PC-3 (cell line): Measurements from ENCODE around the gene LTB4R2. TPM values are rescaled to one million over a fixed set of nuclear protein-coding genes. Genes with fewer than 3 reads are reported as not detected.

Experiments
- ATAC-seq: fragments of 200-7000 bp; cut with Tn5 transposase; 2 replicates; pipeline ENCODE4 v1.9.1; 2020; ENCODE audit warnings: mild to moderate bottlenecking, moderate library complexity
- BruUV-seq: library from RNA; stranded (reverse); fragments of 400-500 nt; replicated peaks from 2 replicates; lab custom pipeline; 2021; lab: Mats Ljungman, UMichigan
- CTCF ChIA-PET: fragments of 300-600 bp; sonication (Branson Sonifier 250); formaldehyde crosslinking; loops from one replicate; lab custom pipeline; 2022; ENCODE audit warnings: antibody characterized with exemption; lab: Charles Lee
- POLR2A ChIA-PET: fragments of 300-600 bp; sonication (Branson Sonifier 250); formaldehyde crosslinking; loops from one replicate; lab custom pipeline; 2022; ENCODE audit warnings: antibody characterized with exemption; ENCODE audit not compliant: unreplicated experiment; lab: Charles Lee
- DNase-seq: peaks from one replicate; pipeline ENCODE4 v3.0.0-alpha.2; 2015
- H2AFZ ChIP-seq: fragments of 300-600 bp; sonication (generic); 2 replicates; pipeline ENCODE4 v1.6.0; 2016; ENCODE audit warnings: antibody characterized with exemption, low read length
- H3F3A ChIP-seq: fragments of 300-600 bp; sonication (generic); one replicate; pipeline ENCODE4 v1.6.0; 2017; ENCODE audit warnings: antibody characterized with exemption, low read length, control low read depth, mild to moderate bottlenecking; ENCODE audit not compliant: unreplicated experiment
- H3K27ac ChIP-seq: fragments of 300-600 bp; sonication (generic); 2 replicates; pipeline ENCODE4 v1.5.1; 2016; ENCODE audit warnings: mild to moderate bottlenecking, low read length
- H3K27me3 ChIP-seq: fragments of 300-600 bp; sonication (generic); 2 replicates; pipeline ENCODE4 v1.6.1; 2016; ENCODE audit warnings: low read length, mixed read lengths
- H3K36me3 ChIP-seq: fragments of 300-600 bp; sonication (generic); 2 replicates; pipeline ENCODE4 v1.6.1; 2016; ENCODE audit warnings: low read depth, mixed run types, low read length, mixed read lengths
- H3K4me1 ChIP-seq: fragments of 300-600 bp; sonication (generic); 2 replicates; pipeline ENCODE4 v1.5.1; 2016; ENCODE audit warnings: low read length; ENCODE audit not compliant: insufficient read depth
- H3K4me2 ChIP-seq: fragments of 300-600 bp; sonication (generic); 2 replicates; pipeline ENCODE4 v1.6.0; 2016; ENCODE audit warnings: low read length
- H3K4me3 ChIP-seq: fragments of 300-600 bp; sonication (generic); 2 replicates; pipeline ENCODE4 v1.5.1; 2016; ENCODE audit warnings: mild to moderate bottlenecking, low read length, mixed read lengths
- H3K79me2 ChIP-seq: fragments of 300-600 bp; sonication (generic); 2 replicates; pipeline ENCODE4 v1.6.1; 2017; ENCODE audit warnings: low read length, mixed read lengths
- H3K9ac ChIP-seq: fragments of 300-600 bp; sonication (generic); 2 replicates; pipeline ENCODE4 v1.6.0; 2016; ENCODE audit warnings: mild to moderate bottlenecking, low read length
- H3K9me2 ChIP-seq: fragments of 300-600 bp; sonication (generic); replicated peaks from 2 replicates; pipeline ENCODE4 v1.6.1; 2016; ENCODE audit warnings: mixed run types, low read length, mixed read lengths
- H3K9me3 ChIP-seq: fragments of 300-600 bp; sonication (generic); 2 replicates; pipeline ENCODE4 v1.6.1; 2016; ENCODE audit warnings: low read length, mixed read lengths
- H4K20me1 ChIP-seq: fragments of 300-600 bp; sonication (generic); 2 replicates; pipeline ENCODE4 v1.6.1; 2016; ENCODE audit warnings: low read length, mixed read lengths
- EZH2 ChIP-seq: fragments of 300-600 bp; sonication (generic); IDR thresholded peaks from one replicate; pipeline ENCODE4 v1.6.1; 2017; ENCODE audit warnings: antibody characterized with exemption, mild to moderate bottlenecking, low read length; ENCODE audit not compliant: unreplicated experiment
- EZH2phosphoT487 ChIP-seq: fragments of 300-600 bp; sonication (generic); IDR thresholded peaks from 2 replicates; pipeline ENCODE4 v1.6.1; 2018; ENCODE audit warnings: mild to moderate bottlenecking, antibody characterized with exemption, low read length, borderline replicate concordance
- intact Hi-C: fragments of 100-400 bp; cut with micrococcal nuclease; formaldehyde crosslinking; loops from 2 replicates; pipeline ENCODE4 v1.9.0; 2023
- total RNA-seq: library from RNA; depleted of rRNA; stranded (reverse); fragments of >200 nt; gene quantifications from 2 replicates; pipeline ENCODE4 v1.2.3, GENCODE V29; 2014
- TF ChIP-seq, protein P1 (sequence below): fragments of 300-600 bp; sonication (generic); conservative IDR thresholded peaks from 2 replicates; pipeline ENCODE4 v1.5.1; 2017; ENCODE audit warnings: antibody characterized with exemption, low read depth, mild to moderate bottlenecking, low read length

The LTB4R2 gene
- total RNA-seq, 1 experiment from 2014 or later: 9.3 TPM

- TF ChIP-seq EZH2phosphoT487 (no peak), EZH2 (no peak)
- TF ChIP-seq, protein P1, sequence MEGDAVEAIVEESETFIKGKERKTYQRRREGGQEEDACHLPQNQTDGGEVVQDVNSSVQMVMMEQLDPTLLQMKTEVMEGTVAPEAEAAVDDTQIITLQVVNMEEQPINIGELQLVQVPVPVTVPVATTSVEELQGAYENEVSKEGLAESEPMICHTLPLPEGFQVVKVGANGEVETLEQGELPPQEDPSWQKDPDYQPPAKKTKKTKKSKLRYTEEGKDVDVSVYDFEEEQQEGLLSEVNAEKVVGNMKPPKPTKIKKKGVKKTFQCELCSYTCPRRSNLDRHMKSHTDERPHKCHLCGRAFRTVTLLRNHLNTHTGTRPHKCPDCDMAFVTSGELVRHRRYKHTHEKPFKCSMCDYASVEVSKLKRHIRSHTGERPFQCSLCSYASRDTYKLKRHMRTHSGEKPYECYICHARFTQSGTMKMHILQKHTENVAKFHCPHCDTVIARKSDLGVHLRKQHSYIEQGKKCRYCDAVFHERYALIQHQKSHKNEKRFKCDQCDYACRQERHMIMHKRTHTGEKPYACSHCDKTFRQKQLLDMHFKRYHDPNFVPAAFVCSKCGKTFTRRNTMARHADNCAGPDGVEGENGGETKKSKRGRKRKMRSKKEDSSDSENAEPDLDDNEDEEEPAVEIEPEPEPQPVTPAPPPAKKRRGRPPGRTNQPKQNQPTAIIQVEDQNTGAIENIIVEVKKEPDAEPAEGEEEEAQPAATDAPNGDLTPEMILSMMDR: no peak
- no peaks in the 10 kb centered on the region for H3K9me3 ChIP-seq
- H3K9ac ChIP-seq: peak overlapping the region; percentile 99; the same call in 1 of the 2 replicates
- DNase-seq (no peak), ATAC-seq (no peak)
- no peaks in the 10 kb centered on the region for H3K27me3 ChIP-seq
- POLR2A ChIA-PET: interaction anchor here (0.6 to 0.7 kb wide), 3 partner anchors 8 to 30 kb away, joined by 3 to 6 read pairs (median 6); partner anchors contain the start of gene TINF2
- H3K9me2 ChIP-seq: no peaks in the 10 kb centered on the region
- H3K27ac ChIP-seq: no peak overlapping the region
- peak overlapping the region; percentile 99 for H3K4me3 ChIP-seq
- peaks cover 21% of the 10 kb centered on the region for H3K4me1 ChIP-seq
- peak overlapping the region; percentile 99 for H2AFZ ChIP-seq
- TSS peak; percentile 56 for BruUV-seq
- CTCF ChIA-PET: interaction anchor here (0.6 to 1.5 kb wide), 3 partner anchors 25 to 30 kb away, joined by 3 to 9 read pairs (median 5); partner anchors contain the start of genes DHRS1, NOP9 and TINF2
- no peaks in the 10 kb centered on the region for H3F3A ChIP-seq
- no peaks in the 10 kb centered on the region for H3K79me2 ChIP-seq
- H3K36me3 ChIP-seq: no peaks in the 10 kb centered on the region
- H3K4me2 ChIP-seq: peak overlapping the region; percentile 98
- intact Hi-C loops: loop anchor here (2.0 kb wide), 2 partner anchors 25 to 29 kb away; partner anchors contain the start of gene TINF2
- no peaks in the 10 kb centered on the region for H4K20me1 ChIP-seq
These were observed 38.1 kb upstream of the LTB4R2 start for GRCh38 chr14:24271834-24272263.

DNA sequence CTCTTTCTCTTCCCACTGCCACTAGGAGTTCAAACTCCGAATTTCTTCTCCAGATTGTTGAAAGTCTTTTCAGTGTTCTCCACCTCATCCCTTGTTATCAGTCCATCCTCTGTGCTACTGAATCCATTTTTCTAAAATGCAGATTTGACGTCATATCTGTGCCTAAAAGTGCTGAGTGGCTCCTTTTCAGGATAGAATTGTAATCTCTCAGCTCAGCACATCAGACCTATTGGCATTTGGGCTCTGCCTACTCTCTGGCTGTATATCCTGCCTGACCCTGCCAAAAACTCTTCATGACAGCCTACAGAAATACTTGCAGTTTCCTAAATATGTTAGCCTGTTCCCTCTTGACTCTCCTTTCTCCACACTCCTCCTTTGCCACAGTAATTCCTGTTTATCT, 37.5 kb upstream of the LTB4R2 start:
- H3K4me2 ChIP-seq: no peak overlapping the region
- CTCF ChIA-PET: no interaction called here
- no peaks in the 10 kb centered on the region for H3K79me2 ChIP-seq
- POLR2A ChIA-PET: no interaction called here
- H3K36me3 ChIP-seq: no peaks in the 10 kb centered on the region
- BruUV-seq: no TSS peak
- H3K9ac ChIP-seq: no peak overlapping the region
- H2AFZ ChIP-seq: no peak overlapping the region
- H3K27ac ChIP-seq: no peak overlapping the region
- no peaks in the 10 kb centered on the region for H3K9me2 ChIP-seq
- no peak overlapping the region for H3K4me3 ChIP-seq
- TF ChIP-seq EZH2phosphoT487 (no peak), EZH2 (no peak)
- TF ChIP-seq, protein P1: no peak
- ATAC-seq (no peak), DNase-seq (no peak)
- H3F3A ChIP-seq: no peaks in the 10 kb centered on the region
- H3K27me3 ChIP-seq: no peaks in the 10 kb centered on the region
- no peaks in the 10 kb centered on the region for H3K9me3 ChIP-seq
- H4K20me1 ChIP-seq: no peaks in the 10 kb centered on the region
- peaks cover 21% of the 10 kb centered on the region for H3K4me1 ChIP-seq
- intact Hi-C loops: no loop called here

GRCh38 chr14:24273422-24273998, 36.4 kb upstream of the LTB4R2 start:
- H3K36me3 ChIP-seq: no peaks in the 10 kb centered on the region
- CTCF ChIA-PET: interaction anchor here (1.0 kb wide), 1 partner anchor 31 kb away, joined by 7 read pairs; the partner anchor contains the start of gene TINF2
- H3K27me3 ChIP-seq: no peaks in the 10 kb centered on the region
- no peak overlapping the region for H3K4me3 ChIP-seq
- no peaks in the 10 kb centered on the region for H3K9me3 ChIP-seq
- peaks cover 21% of the 10 kb centered on the region for H3K4me1 ChIP-seq
- H3K4me2 ChIP-seq: peak overlapping the region; percentile 29
- peak overlapping the region; percentile 29; the same call in 1 of the 2 replicates for H3K27ac ChIP-seq
- H3K9me2 ChIP-seq: no peaks in the 10 kb centered on the region
- DNase-seq (peak; percentile 16), ATAC-seq (no peak)
- H3K9ac ChIP-seq: no peak overlapping the region
- no peak for TF ChIP-seq EZH2
- TF ChIP-seq, protein P1: peak; percentile 38; the same call in 1 of the 2 replicates
- no peak for TF ChIP-seq EZH2phosphoT487
- intact Hi-C loops: no loop called here
- POLR2A ChIA-PET: no interaction called here
- no peaks in the 10 kb centered on the region for H3F3A ChIP-seq
- peak overlapping the region; percentile 27; the same call in 1 of the 2 replicates for H2AFZ ChIP-seq
- no peaks in the 10 kb centered on the region for H3K79me2 ChIP-seq
- no TSS peak for BruUV-seq
- no peaks in the 10 kb centered on the region for H4K20me1 ChIP-seq
